SU-DHL-6 (cell line): ENCODE results near the gene OLFML2B.

Source experiments
- H2AFZ ChIP-seq: fragments of 200-600 bp; sonication (generic); 2 replicates; pipeline ENCODE4 v1.6.1; 2014; ENCODE audit warnings: low read depth, mild to moderate bottlenecking, moderate library complexity, mixed read lengths, antibody characterized with exemption, low read length; ENCODE audit not compliant: severe bottlenecking
- H3F3A ChIP-seq: fragments of 200-600 bp; shearing (Covaris generic); 2 replicates; pipeline ENCODE4 v1.6.0; 2016; ENCODE audit warnings: antibody characterized with exemption, mild to moderate bottlenecking; ENCODE audit not compliant: insufficient read depth
- H3K27ac ChIP-seq: fragments of 200-600 bp; sonication (generic); 2 replicates; pipeline ENCODE4 v1.5.1; 2016; ENCODE audit warnings: low read depth, mild to moderate bottlenecking, low read length, moderate library complexity, mixed read lengths
- H3K27me3 ChIP-seq: fragments of 200-600 bp; sonication (generic), shearing (Covaris generic); 2 replicates; pipeline ENCODE4 v1.6.0; 2014; ENCODE audit warnings: mild to moderate bottlenecking, low read length
- H3K36me3 ChIP-seq: fragments of 200-600 bp; sonication (generic); 2 replicates; pipeline ENCODE4 v1.6.1; 2014; ENCODE audit warnings: mild to moderate bottlenecking, low read length, mixed read lengths
- H3K4me2 ChIP-seq: fragments of 300-600, 200-600 bp; shearing (Covaris generic), sonication (generic); 2 replicates; pipeline ENCODE4 v1.6.0; 2014; ENCODE audit warnings: low read length, low read depth, mild to moderate bottlenecking; ENCODE audit not compliant: poor library complexity, severe bottlenecking
- H3K4me3 ChIP-seq: fragments of 200-600 bp; sonication (generic); 2 replicates; pipeline ENCODE4 v1.5.1; 2014; ENCODE audit warnings: antibody characterized with exemption, low read length, mild to moderate bottlenecking, mixed read lengths; ENCODE audit not compliant: insufficient read depth, poor library complexity, severe bottlenecking
- H3K79me2 ChIP-seq: fragments of 200-600 bp; sonication (generic); 2 replicates; pipeline ENCODE4 v1.6.1; 2014; ENCODE audit warnings: mild to moderate bottlenecking, low read length, moderate library complexity; ENCODE audit not compliant: insufficient read depth
- H3K9ac ChIP-seq: fragments of 200-600 bp; sonication (generic); 2 replicates; pipeline ENCODE4 v1.7.0; 2014; ENCODE audit warnings: mild to moderate bottlenecking, low read length
- H3K9me2 ChIP-seq: fragments of 200-600 bp; sonication (generic); replicated peaks from 2 replicates; pipeline ENCODE4 v1.6.1; 2014; ENCODE audit warnings: low read length; ENCODE audit not compliant: insufficient read depth
- H3K9me3 ChIP-seq: fragments of 200-600 bp; sonication (generic); 2 replicates; pipeline ENCODE4 v1.6.1; 2014; ENCODE audit warnings: low read length, mixed read lengths; ENCODE audit not compliant: insufficient read depth
- H4K20me1 ChIP-seq: fragments of 200-600 bp; sonication (generic); 2 replicates; pipeline ENCODE4 v1.6.1; 2014; ENCODE audit warnings: low read depth, mild to moderate bottlenecking, antibody characterized with exemption, low read length, moderate library complexity, mixed read lengths
- EZH2phosphoT487 ChIP-seq: fragments of 200-600 bp; sonication (generic), shearing (Covaris generic); conservative IDR thresholded peaks from 2 replicates; pipeline ENCODE4 v1.6.1; 2018; ENCODE audit warnings: mild to moderate bottlenecking, antibody characterized with exemption, low read length, moderate library complexity, mixed read lengths
- TF ChIP-seq, protein P1 (sequence below): fragments of 200-600 bp; sonication (generic); IDR thresholded peaks from one replicate; pipeline ENCODE4 v1.5.1; 2017; ENCODE audit warnings: antibody characterized with exemption, mild to moderate bottlenecking, low read length, moderate library complexity; ENCODE audit not compliant: insufficient read depth, poor library complexity, severe bottlenecking

The OLFML2B gene

DNA sequence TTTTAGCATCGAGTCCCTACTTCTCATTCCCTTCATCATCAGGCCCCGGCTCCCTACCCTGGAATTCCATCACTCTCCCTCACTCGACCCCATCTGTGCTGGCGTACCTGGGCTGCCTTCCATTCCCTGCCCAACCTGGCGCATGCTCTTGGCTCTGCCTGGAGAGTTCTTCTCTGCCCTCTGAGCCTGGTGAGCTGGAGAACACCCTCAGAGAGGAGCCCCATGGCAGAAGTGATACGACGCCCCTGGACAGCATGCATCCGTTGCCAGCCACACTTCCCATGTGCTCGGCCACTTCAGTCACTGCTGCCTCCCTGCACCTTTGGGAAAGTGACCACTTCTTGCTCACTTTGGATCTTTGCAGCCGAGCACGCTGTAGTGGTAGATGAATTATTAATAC is 30.1 kb downstream of the OLFML2B start:
- Histone ChIP-seq H3K9me3 (no peaks in the 10 kb centered on the region), H3F3A (no peaks in the 10 kb centered on the region), H4K20me1 (no peaks in the 10 kb centered on the region), H3K36me3 (no peaks in the 10 kb centered on the region), H3K27ac (no peak overlapping the region), H3K9ac (no peak overlapping the region), H3K4me3 (no peak overlapping the region), H2AFZ (no peak overlapping the region), H3K27me3 (no peaks in the 10 kb centered on the region), H3K79me2 (no peaks in the 10 kb centered on the region), H3K9me2 (no peaks in the 10 kb centered on the region), H3K4me2 (no peak overlapping the region)
- TF ChIP-seq, protein P1, sequence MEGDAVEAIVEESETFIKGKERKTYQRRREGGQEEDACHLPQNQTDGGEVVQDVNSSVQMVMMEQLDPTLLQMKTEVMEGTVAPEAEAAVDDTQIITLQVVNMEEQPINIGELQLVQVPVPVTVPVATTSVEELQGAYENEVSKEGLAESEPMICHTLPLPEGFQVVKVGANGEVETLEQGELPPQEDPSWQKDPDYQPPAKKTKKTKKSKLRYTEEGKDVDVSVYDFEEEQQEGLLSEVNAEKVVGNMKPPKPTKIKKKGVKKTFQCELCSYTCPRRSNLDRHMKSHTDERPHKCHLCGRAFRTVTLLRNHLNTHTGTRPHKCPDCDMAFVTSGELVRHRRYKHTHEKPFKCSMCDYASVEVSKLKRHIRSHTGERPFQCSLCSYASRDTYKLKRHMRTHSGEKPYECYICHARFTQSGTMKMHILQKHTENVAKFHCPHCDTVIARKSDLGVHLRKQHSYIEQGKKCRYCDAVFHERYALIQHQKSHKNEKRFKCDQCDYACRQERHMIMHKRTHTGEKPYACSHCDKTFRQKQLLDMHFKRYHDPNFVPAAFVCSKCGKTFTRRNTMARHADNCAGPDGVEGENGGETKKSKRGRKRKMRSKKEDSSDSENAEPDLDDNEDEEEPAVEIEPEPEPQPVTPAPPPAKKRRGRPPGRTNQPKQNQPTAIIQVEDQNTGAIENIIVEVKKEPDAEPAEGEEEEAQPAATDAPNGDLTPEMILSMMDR: no peak
- no peak for TF ChIP-seq EZH2phosphoT487

DNA sequence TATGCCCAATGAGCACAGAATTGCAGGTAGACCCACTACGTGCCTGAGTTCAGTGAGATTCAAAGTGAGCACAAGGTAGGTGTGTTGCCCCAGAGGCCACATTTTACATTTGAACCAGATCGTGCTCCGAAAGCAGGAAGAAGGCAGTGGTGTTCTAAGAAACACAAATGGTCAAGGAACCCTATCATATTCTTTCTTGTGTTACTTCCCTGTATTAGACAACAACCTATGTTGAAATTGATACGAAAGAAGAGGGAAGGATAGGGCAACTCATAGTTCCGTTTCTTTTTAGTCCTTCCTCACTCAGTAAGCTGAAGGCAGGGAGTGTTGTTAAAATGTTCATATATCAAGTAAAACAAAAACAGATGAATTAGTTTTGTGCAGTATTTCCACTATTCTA is 33.9 kb downstream of the OLFML2B start:
- Histone ChIP-seq H3K4me2 (no peak overlapping the region), H3F3A (no peaks in the 10 kb centered on the region), H3K27ac (no peak overlapping the region), H4K20me1 (no peaks in the 10 kb centered on the region), H3K27me3 (no peaks in the 10 kb centered on the region), H3K36me3 (no peaks in the 10 kb centered on the region), H3K9me3 (no peaks in the 10 kb centered on the region), H3K9ac (no peak overlapping the region), H3K4me3 (no peak overlapping the region), H3K79me2 (no peaks in the 10 kb centered on the region), H2AFZ (no peak overlapping the region), H3K9me2 (no peaks in the 10 kb centered on the region)
- TF ChIP-seq, protein P1: no peak
- TF ChIP-seq EZH2phosphoT487: no peak

DNA sequence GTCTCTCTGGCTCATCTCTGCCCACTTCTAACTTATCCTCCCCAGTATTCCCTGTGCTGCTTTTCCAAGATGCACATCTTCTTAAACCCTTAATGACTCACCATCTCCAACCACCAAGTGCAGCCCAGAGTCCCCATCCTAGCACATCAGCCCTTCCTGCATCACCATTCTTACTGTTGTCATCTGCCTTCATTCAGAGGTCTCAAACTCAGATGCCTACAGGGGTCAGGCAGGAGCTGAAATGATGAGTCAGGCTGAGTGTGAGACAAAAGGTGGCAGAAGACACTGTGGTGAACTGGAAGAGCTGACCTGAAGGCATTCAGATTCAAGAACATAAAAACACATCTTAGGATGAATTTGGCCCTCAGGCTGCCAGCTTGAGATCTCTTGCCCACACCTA is 34.6 kb downstream of the OLFML2B start:
- Histone ChIP-seq H3K4me3 (no peak overlapping the region), H2AFZ (no peak overlapping the region), H3K79me2 (no peaks in the 10 kb centered on the region), H3K27ac (no peak overlapping the region), H3K9ac (no peak overlapping the region), H3K27me3 (no peaks in the 10 kb centered on the region), H3K4me2 (no peak overlapping the region), H4K20me1 (no peaks in the 10 kb centered on the region), H3K9me3 (no peaks in the 10 kb centered on the region), H3F3A (no peaks in the 10 kb centered on the region), H3K36me3 (no peaks in the 10 kb centered on the region), H3K9me2 (no peaks in the 10 kb centered on the region)
- TF ChIP-seq, protein P1: no peak
- no peak for TF ChIP-seq EZH2phosphoT487
